OCI-LY1 (cell line): Measurements from ENCODE around the gene TMEM26.

Experiments
- H2AFZ ChIP-seq: fragments of 200-600 bp; sonication (generic), shearing (Covaris generic); 2 replicates; pipeline ENCODE4 v1.6.0; 2014; ENCODE audit warnings: antibody characterized with exemption, mild to moderate bottlenecking, low read length
- H3F3A ChIP-seq: fragments of 200-600 bp; sonication (generic), shearing (Covaris generic); 2 replicates; pipeline ENCODE4 v1.6.0; 2014; ENCODE audit warnings: mild to moderate bottlenecking, antibody characterized with exemption, low read length, moderate library complexity; ENCODE audit not compliant: insufficient read depth
- H3K27ac ChIP-seq: fragments of 200-600 bp; sonication (generic); 2 replicates; pipeline ENCODE4 v1.5.1; 2014; ENCODE audit warnings: low read length, mixed run types, mild to moderate bottlenecking, low read depth; ENCODE audit not compliant: poor library complexity, severe bottlenecking
- H3K27me3 ChIP-seq: fragments of 200-600 bp; sonication (generic); 2 replicates; pipeline ENCODE4 v1.6.0; 2014; ENCODE audit warnings: antibody characterized with exemption, mild to moderate bottlenecking, low read length, moderate library complexity; ENCODE audit not compliant: insufficient read depth
- H3K36me3 ChIP-seq: fragments of 200-600 bp; sonication (generic); 2 replicates; pipeline ENCODE4 v1.6.1; 2014; ENCODE audit warnings: mild to moderate bottlenecking, antibody characterized with exemption, low read length, moderate library complexity, mixed read lengths; ENCODE audit not compliant: insufficient read depth
- H3K4me1 ChIP-seq: fragments of 200-600 bp; sonication (generic); 2 replicates; pipeline ENCODE4 v1.5.1; 2014; ENCODE audit warnings: mild to moderate bottlenecking, low read length, moderate library complexity; ENCODE audit not compliant: insufficient read depth, severe bottlenecking
- H3K4me2 ChIP-seq: fragments of 200-600 bp; sonication (generic), shearing (Covaris generic); 2 replicates; pipeline ENCODE4 v1.6.1; 2014; ENCODE audit warnings: low read length
- H3K4me3 ChIP-seq: fragments of 200-600 bp; sonication (generic); 2 replicates; pipeline ENCODE4 v1.5.1; 2014; ENCODE audit warnings: low read length, low read depth, mild to moderate bottlenecking, mixed read lengths; ENCODE audit not compliant: poor library complexity, severe bottlenecking
- H3K79me2 ChIP-seq: fragments of 200-600 bp; shearing (Covaris generic); 2 replicates; pipeline ENCODE4 v1.6.1; 2016; ENCODE audit warnings: mixed run types, low read length, mixed read lengths; ENCODE audit not compliant: insufficient read depth
- H3K9ac ChIP-seq: fragments of 200-600 bp; sonication (generic), shearing (Covaris generic); 2 replicates; pipeline ENCODE4 v1.6.1; 2014; ENCODE audit warnings: mild to moderate bottlenecking, low read length, mixed read lengths
- H3K9me2 ChIP-seq: fragments of 200-600 bp; sonication (generic), shearing (Covaris generic); 2 replicates; pipeline ENCODE4 v1.6.1; 2014; ENCODE audit warnings: low read depth, mild to moderate bottlenecking, low read length, mixed read lengths
- H3K9me3 ChIP-seq: fragments of 200-600 bp; shearing (Covaris generic); 2 replicates; pipeline ENCODE4 v1.6.1; 2014; ENCODE audit warnings: low read length, mixed read lengths
- H4K20me1 ChIP-seq: fragments of 200-600 bp; sonication (generic), shearing (Covaris generic); 2 replicates; pipeline ENCODE4 v1.6.0; 2016; ENCODE audit warnings: mild to moderate bottlenecking, low read length; ENCODE audit not compliant: insufficient read depth
- CTCF ChIP-seq: fragments of 200-600 bp; sonication (generic), shearing (Covaris generic); IDR thresholded peaks from 2 replicates; pipeline ENCODE4 v1.5.1; 2017; ENCODE audit warnings: mild to moderate bottlenecking, antibody characterized with exemption, low read length, moderate library complexity, mixed read lengths
- EZH2 ChIP-seq: fragments of 200-600 bp; sonication (generic), shearing (Covaris generic); IDR thresholded peaks from 2 replicates; pipeline ENCODE4 v1.8.0; 2017; ENCODE audit warnings: borderline replicate concordance, mixed run types, mild to moderate bottlenecking, antibody characterized with exemption, low read length, moderate library complexity, mixed read lengths

The TMEM26 gene

GRCh38 chr10:61456095-61456789, 3.1 kb upstream of the TMEM26 start:
- no peak overlapping the region for H3K4me3 ChIP-seq

GRCh38 chr10:61455656-61456055, 2.5 kb upstream of the TMEM26 start:
- H3K36me3 ChIP-seq: no peaks in the 10 kb centered on the region
- H3K4me3 ChIP-seq: no peak overlapping the region
- no peaks in the 10 kb centered on the region for H4K20me1 ChIP-seq
- TF ChIP-seq EZH2: no peak
- TF ChIP-seq CTCF: no peak
- no peaks in the 10 kb centered on the region for H3K9me3 ChIP-seq
- H3K9me2 ChIP-seq: no peaks in the 10 kb centered on the region
- H3K4me2 ChIP-seq: no peak overlapping the region
- no peak overlapping the region for H2AFZ ChIP-seq
- H3K27ac ChIP-seq: no peak overlapping the region
- H3K4me1 ChIP-seq: no peaks in the 10 kb centered on the region
- H3F3A ChIP-seq: no peaks in the 10 kb centered on the region
- no peaks in the 10 kb centered on the region for H3K27me3 ChIP-seq
- no peaks in the 10 kb centered on the region for H3K79me2 ChIP-seq
- no peak overlapping the region for H3K9ac ChIP-seq

More at GRCh38 chr10:61456095-61456789, 3.1 kb upstream of the TMEM26 start:
- Histone ChIP-seq H3K27me3 (no peaks in the 10 kb centered on the region), H3K4me2 (no peak overlapping the region), H3K4me1 (no peaks in the 10 kb centered on the region), H4K20me1 (no peaks in the 10 kb centered on the region), H3K36me3 (no peaks in the 10 kb centered on the region), H3K9me3 (no peaks in the 10 kb centered on the region), H2AFZ (no peak overlapping the region), H3F3A (no peaks in the 10 kb centered on the region), H3K27ac (no peak overlapping the region), H3K9ac (no peak overlapping the region), H3K9me2 (no peaks in the 10 kb centered on the region), H3K79me2 (no peaks in the 10 kb centered on the region)
- TF ChIP-seq CTCF: no peak
- TF ChIP-seq EZH2: no peak

- Histone ChIP-seq H3F3A (no peaks in the 10 kb centered on the region), H4K20me1 (no peaks in the 10 kb centered on the region), H3K36me3 (no peaks in the 10 kb centered on the region), H3K9me3 (no peaks in the 10 kb centered on the region), H3K79me2 (no peaks in the 10 kb centered on the region), H3K27me3 (no peaks in the 10 kb centered on the region), H3K4me1 (no peaks in the 10 kb centered on the region), H3K9me2 (no peaks in the 10 kb centered on the region), H3K4me2 (no peak overlapping the region), H3K4me3 (no peak overlapping the region), H3K27ac (no peak overlapping the region), H2AFZ (no peak overlapping the region), H3K9ac (no peak overlapping the region)
- TF ChIP-seq CTCF (no peak), EZH2 (no peak)
These were observed 1.4 kb upstream of the TMEM26 start for GRCh38 chr10:61454541-61454940.
